Calu3 (cell line): ENCODE data around the gene MYLK. TPM values are rescaled to one million over a fixed set of nuclear protein-coding genes. Genes with fewer than 3 reads are reported as not detected.

Experiments
- BruUV-seq: library from RNA; stranded (reverse); fragments of 400-500 nt; replicated peaks from 2 replicates; lab custom pipeline; 2021; lab: Mats Ljungman, UMichigan
- CTCF ChIA-PET: fragments of 300-600 bp; sonication (Branson Sonifier 250); formaldehyde crosslinking; loops from one replicate; lab custom pipeline; 2022; ENCODE audit warnings: antibody characterized with exemption; lab: Charles Lee
- DNase-seq: peaks from one replicate; pipeline ENCODE4 v3.0.0; 2022
- H3K27ac Mint-ChIP-seq: one replicate; pipeline ENCODE4 v1.8.0; 2022; ENCODE audit warnings: mixed read lengths; ENCODE audit not compliant: unreplicated experiment
- H3K27me3 Mint-ChIP-seq: one replicate; pipeline ENCODE4 v1.8.0; 2022; ENCODE audit warnings: mixed read lengths; ENCODE audit not compliant: unreplicated experiment
- H3K36me3 Mint-ChIP-seq: one replicate; pipeline ENCODE4 v1.8.0; 2022; ENCODE audit warnings: mild to moderate bottlenecking, moderate library complexity, mixed read lengths; ENCODE audit not compliant: insufficient read depth, unreplicated experiment
- H3K4me1 Mint-ChIP-seq: one replicate; pipeline ENCODE4 v1.8.0; 2022; ENCODE audit warnings: mild to moderate bottlenecking, low read depth, mixed read lengths; ENCODE audit not compliant: unreplicated experiment
- H3K4me3 Mint-ChIP-seq: one replicate; pipeline ENCODE4 v1.8.0; 2022; ENCODE audit warnings: mild to moderate bottlenecking, low read depth, moderate library complexity, mixed read lengths; ENCODE audit not compliant: unreplicated experiment
- H3K9me3 Mint-ChIP-seq: one replicate; pipeline ENCODE4 v1.8.0; 2022; ENCODE audit warnings: low read depth, mixed read lengths; ENCODE audit not compliant: unreplicated experiment
- CTCF ChIP-seq: fragments of 200-600 bp; IDR thresholded peaks from one replicate; pipeline ENCODE4 v1.8.0; 2022; ENCODE audit warnings: antibody characterized with exemption; ENCODE audit not compliant: unreplicated experiment
- intact Hi-C: fragments of 100-400 bp; cut with micrococcal nuclease; formaldehyde crosslinking; loops from one replicate; pipeline ENCODE4 v1.10.0; 2022; ENCODE audit not compliant: unreplicated experiment
- total RNA-seq: library from RNA; stranded (reverse); gene quantifications from 2 replicates; pipeline ENCODE4 v1.2.3, GENCODE V29; 2022

The MYLK gene
- total RNA-seq, 1 experiment from 2014 or later: 10.7 TPM

- intact Hi-C loops: no loop called here
- TF ChIP-seq CTCF: no peak
- Mint-ChIP-seq H3K4me3 (no peak overlapping the region), H3K27me3 (peaks cover 7% of the 10 kb centered on the region), H3K36me3 (no peaks in the 10 kb centered on the region), H3K4me1 (no peaks in the 10 kb centered on the region), H3K27ac (no peak overlapping the region), H3K9me3 (no peaks in the 10 kb centered on the region)
- BruUV-seq: no TSS peak
- CTCF ChIA-PET: no interaction called here
- DNase-seq: no peak
Measured at GRCh38 chr3:123670743-123671142, 213.4 kb downstream of the MYLK start.

GRCh38 chr3:123668906-123669305 is 215.2 kb downstream of the MYLK start:
- Mint-ChIP-seq H3K36me3 (no peaks in the 10 kb centered on the region), H3K9me3 (no peaks in the 10 kb centered on the region), H3K4me1 (no peaks in the 10 kb centered on the region), H3K27me3 (peaks cover 7% of the 10 kb centered on the region), H3K27ac (no peak overlapping the region), H3K4me3 (no peak overlapping the region)
- intact Hi-C loops: no loop called here
- no peak for DNase-seq
- CTCF ChIA-PET: no interaction called here
- BruUV-seq: no TSS peak
- TF ChIP-seq CTCF: no peak

- no TSS peak for BruUV-seq
- TF ChIP-seq CTCF: no peak
- no peak for DNase-seq
- no peak overlapping the region for H3K4me3 Mint-ChIP-seq
- no peaks in the 10 kb centered on the region for H3K36me3 Mint-ChIP-seq
- CTCF ChIA-PET: no interaction called here
- H3K27ac Mint-ChIP-seq: no peak overlapping the region
- intact Hi-C loops: no loop called here
- H3K4me1 Mint-ChIP-seq: no peaks in the 10 kb centered on the region
- H3K9me3 Mint-ChIP-seq: no peaks in the 10 kb centered on the region
- H3K27me3 Mint-ChIP-seq: peaks cover 7% of the 10 kb centered on the region
Measured at GRCh38 chr3:123667784-123668183, 216.3 kb downstream of the MYLK start.

GRCh38 chr3:123664753-123665152 is 219.4 kb downstream of the MYLK start:
- Mint-ChIP-seq H3K4me3 (no peak overlapping the region), H3K36me3 (no peaks in the 10 kb centered on the region), H3K4me1 (no peaks in the 10 kb centered on the region), H3K27ac (no peak overlapping the region), H3K27me3 (no peaks in the 10 kb centered on the region), H3K9me3 (no peaks in the 10 kb centered on the region)
- BruUV-seq: no TSS peak
- CTCF ChIA-PET: no interaction called here
- TF ChIP-seq CTCF: no peak
- intact Hi-C loops: no loop called here
- DNase-seq: no peak
